PC-3 (cell line): ENCODE measurements around the gene BRINP2. TPM values are rescaled to one million over a fixed set of nuclear protein-coding genes. Genes with fewer than 3 reads are reported as not detected.
A peak's percentile ranks its signal among the peaks of the same experiment; 100 is the strongest.

Experiments
- ATAC-seq: fragments of 200-7000 bp; cut with Tn5 transposase; 2 replicates; pipeline ENCODE4 v1.9.1; 2020; ENCODE audit warnings: mild to moderate bottlenecking, moderate library complexity
- BruUV-seq: library from RNA; stranded (reverse); fragments of 400-500 nt; replicated peaks from 2 replicates; lab custom pipeline; 2021; lab: Mats Ljungman, UMichigan
- CTCF ChIA-PET: fragments of 300-600 bp; sonication (Branson Sonifier 250); formaldehyde crosslinking; loops from one replicate; lab custom pipeline; 2022; ENCODE audit warnings: antibody characterized with exemption; lab: Charles Lee
- POLR2A ChIA-PET: fragments of 300-600 bp; sonication (Branson Sonifier 250); formaldehyde crosslinking; loops from one replicate; lab custom pipeline; 2022; ENCODE audit warnings: antibody characterized with exemption; ENCODE audit not compliant: unreplicated experiment; lab: Charles Lee
- DNase-seq: peaks from one replicate; pipeline ENCODE4 v3.0.0-alpha.2; 2015
- H2AFZ ChIP-seq: fragments of 300-600 bp; sonication (generic); 2 replicates; pipeline ENCODE4 v1.6.0; 2016; ENCODE audit warnings: antibody characterized with exemption, low read length
- H3F3A ChIP-seq: fragments of 300-600 bp; sonication (generic); one replicate; pipeline ENCODE4 v1.6.0; 2017; ENCODE audit warnings: antibody characterized with exemption, low read length, control low read depth, mild to moderate bottlenecking; ENCODE audit not compliant: unreplicated experiment
- H3K27ac ChIP-seq: fragments of 300-600 bp; sonication (generic); 2 replicates; pipeline ENCODE4 v1.5.1; 2016; ENCODE audit warnings: mild to moderate bottlenecking, low read length
- H3K27me3 ChIP-seq: fragments of 300-600 bp; sonication (generic); 2 replicates; pipeline ENCODE4 v1.6.1; 2016; ENCODE audit warnings: low read length, mixed read lengths
- H3K36me3 ChIP-seq: fragments of 300-600 bp; sonication (generic); 2 replicates; pipeline ENCODE4 v1.6.1; 2016; ENCODE audit warnings: low read depth, mixed run types, low read length, mixed read lengths
- H3K4me1 ChIP-seq: fragments of 300-600 bp; sonication (generic); 2 replicates; pipeline ENCODE4 v1.5.1; 2016; ENCODE audit warnings: low read length; ENCODE audit not compliant: insufficient read depth
- H3K4me2 ChIP-seq: fragments of 300-600 bp; sonication (generic); 2 replicates; pipeline ENCODE4 v1.6.0; 2016; ENCODE audit warnings: low read length
- H3K4me3 ChIP-seq: fragments of 300-600 bp; sonication (generic); 2 replicates; pipeline ENCODE4 v1.5.1; 2016; ENCODE audit warnings: mild to moderate bottlenecking, low read length, mixed read lengths
- H3K79me2 ChIP-seq: fragments of 300-600 bp; sonication (generic); 2 replicates; pipeline ENCODE4 v1.6.1; 2017; ENCODE audit warnings: low read length, mixed read lengths
- H3K9ac ChIP-seq: fragments of 300-600 bp; sonication (generic); 2 replicates; pipeline ENCODE4 v1.6.0; 2016; ENCODE audit warnings: mild to moderate bottlenecking, low read length
- H3K9me2 ChIP-seq: fragments of 300-600 bp; sonication (generic); replicated peaks from 2 replicates; pipeline ENCODE4 v1.6.1; 2016; ENCODE audit warnings: mixed run types, low read length, mixed read lengths
- H3K9me3 ChIP-seq: fragments of 300-600 bp; sonication (generic); 2 replicates; pipeline ENCODE4 v1.6.1; 2016; ENCODE audit warnings: low read length, mixed read lengths
- H4K20me1 ChIP-seq: fragments of 300-600 bp; sonication (generic); 2 replicates; pipeline ENCODE4 v1.6.1; 2016; ENCODE audit warnings: low read length, mixed read lengths
- EZH2 ChIP-seq: fragments of 300-600 bp; sonication (generic); IDR thresholded peaks from one replicate; pipeline ENCODE4 v1.6.1; 2017; ENCODE audit warnings: antibody characterized with exemption, mild to moderate bottlenecking, low read length; ENCODE audit not compliant: unreplicated experiment
- EZH2phosphoT487 ChIP-seq: fragments of 300-600 bp; sonication (generic); IDR thresholded peaks from 2 replicates; pipeline ENCODE4 v1.6.1; 2018; ENCODE audit warnings: mild to moderate bottlenecking, antibody characterized with exemption, low read length, borderline replicate concordance
- intact Hi-C: fragments of 100-400 bp; cut with micrococcal nuclease; formaldehyde crosslinking; loops from 2 replicates; pipeline ENCODE4 v1.9.0; 2023
- total RNA-seq: library from RNA; depleted of rRNA; stranded (reverse); fragments of >200 nt; gene quantifications from 2 replicates; pipeline ENCODE4 v1.2.3, GENCODE V29; 2014
- TF ChIP-seq, protein P1 (sequence below): fragments of 300-600 bp; sonication (generic); conservative IDR thresholded peaks from 2 replicates; pipeline ENCODE4 v1.5.1; 2017; ENCODE audit warnings: antibody characterized with exemption, low read depth, mild to moderate bottlenecking, low read length

BRINP2 gene
- total RNA-seq, 1 experiment from 2014 or later = 2.6 TPM

DNA sequence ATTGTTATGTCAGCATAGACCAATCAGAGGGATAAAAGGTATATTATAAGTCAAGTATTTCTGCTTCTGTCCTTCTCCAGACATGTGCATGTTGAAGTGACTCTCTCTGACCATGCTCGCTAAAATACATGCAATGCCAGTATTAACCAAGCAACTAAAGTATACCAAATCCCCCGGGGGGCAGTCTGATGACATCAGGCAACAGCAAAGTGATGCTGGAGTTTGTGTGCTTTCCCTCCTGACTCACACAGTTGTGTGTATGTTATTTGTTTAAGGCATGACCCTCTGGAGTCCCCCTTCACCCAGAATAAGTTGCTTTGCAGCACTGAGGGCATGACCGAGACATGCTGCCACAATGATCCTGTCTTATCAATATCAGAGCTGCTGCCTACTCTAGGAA lies 2.1 kb downstream of the BRINP2 start:
- Histone ChIP-seq H3K27me3 (no peaks in the 10 kb centered on the region), H3K4me1 (peaks cover 15% of the 10 kb centered on the region), H3K4me2 (peak overlapping the region; percentile 97; the same call in 1 of the 2 replicates), H3F3A (no peaks in the 10 kb centered on the region), H3K36me3 (no peaks in the 10 kb centered on the region), H3K9ac (no peak overlapping the region), H3K27ac (no peak overlapping the region), H3K9me2 (no peaks in the 10 kb centered on the region), H2AFZ (no peak overlapping the region), H3K4me3 (no peak overlapping the region), H3K79me2 (no peaks in the 10 kb centered on the region), H4K20me1 (no peaks in the 10 kb centered on the region), H3K9me3 (no peaks in the 10 kb centered on the region)
- ChIA-PET CTCF (no interaction called here), POLR2A (no interaction called here)
- BruUV-seq = no TSS peak
- intact Hi-C loops = no loop called here
- TF ChIP-seq, protein P1, sequence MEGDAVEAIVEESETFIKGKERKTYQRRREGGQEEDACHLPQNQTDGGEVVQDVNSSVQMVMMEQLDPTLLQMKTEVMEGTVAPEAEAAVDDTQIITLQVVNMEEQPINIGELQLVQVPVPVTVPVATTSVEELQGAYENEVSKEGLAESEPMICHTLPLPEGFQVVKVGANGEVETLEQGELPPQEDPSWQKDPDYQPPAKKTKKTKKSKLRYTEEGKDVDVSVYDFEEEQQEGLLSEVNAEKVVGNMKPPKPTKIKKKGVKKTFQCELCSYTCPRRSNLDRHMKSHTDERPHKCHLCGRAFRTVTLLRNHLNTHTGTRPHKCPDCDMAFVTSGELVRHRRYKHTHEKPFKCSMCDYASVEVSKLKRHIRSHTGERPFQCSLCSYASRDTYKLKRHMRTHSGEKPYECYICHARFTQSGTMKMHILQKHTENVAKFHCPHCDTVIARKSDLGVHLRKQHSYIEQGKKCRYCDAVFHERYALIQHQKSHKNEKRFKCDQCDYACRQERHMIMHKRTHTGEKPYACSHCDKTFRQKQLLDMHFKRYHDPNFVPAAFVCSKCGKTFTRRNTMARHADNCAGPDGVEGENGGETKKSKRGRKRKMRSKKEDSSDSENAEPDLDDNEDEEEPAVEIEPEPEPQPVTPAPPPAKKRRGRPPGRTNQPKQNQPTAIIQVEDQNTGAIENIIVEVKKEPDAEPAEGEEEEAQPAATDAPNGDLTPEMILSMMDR = no peak
- no peak for TF ChIP-seq EZH2
- no peak for TF ChIP-seq EZH2phosphoT487
- DNase-seq (peak; percentile 35), ATAC-seq (no peak)

DNA sequence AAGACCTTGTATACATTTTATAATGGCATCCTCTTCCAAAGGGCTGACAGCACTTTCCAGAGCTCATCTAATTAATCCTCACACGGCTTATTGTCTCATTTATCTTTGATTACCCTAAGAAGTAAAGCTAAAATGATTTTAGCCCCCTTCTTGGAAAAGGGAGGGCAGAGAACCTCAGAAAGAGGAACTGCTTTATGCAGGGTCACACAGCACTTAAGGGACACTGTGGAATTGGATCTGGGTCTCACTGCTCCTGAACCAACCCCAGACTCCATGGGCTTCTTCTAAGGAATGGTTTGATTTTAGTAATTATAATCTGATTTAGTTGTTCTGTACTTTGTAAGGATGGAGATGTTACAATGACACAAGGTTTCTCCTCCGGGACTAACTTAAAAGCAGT lies 3.2 kb downstream of the BRINP2 start:
- DNase-seq = no peak
- H2AFZ ChIP-seq = no peak overlapping the region
- no peak overlapping the region for H3K27ac ChIP-seq
- POLR2A ChIA-PET = no interaction called here
- no peak overlapping the region for H3K9ac ChIP-seq
- no TSS peak for BruUV-seq
- no peaks in the 10 kb centered on the region for H4K20me1 ChIP-seq
- H3K36me3 ChIP-seq = no peaks in the 10 kb centered on the region
- no peaks in the 10 kb centered on the region for H3K9me2 ChIP-seq
- no peaks in the 10 kb centered on the region for H3K79me2 ChIP-seq
- H3F3A ChIP-seq = no peaks in the 10 kb centered on the region
- no peak overlapping the region for H3K4me2 ChIP-seq
- H3K27me3 ChIP-seq = no peaks in the 10 kb centered on the region
- peaks cover 15% of the 10 kb centered on the region for H3K4me1 ChIP-seq
- intact Hi-C loops = no loop called here
- CTCF ChIA-PET = no interaction called here
- no peak for ATAC-seq
- TF ChIP-seq, protein P1 = no peak
- TF ChIP-seq EZH2phosphoT487 (no peak), EZH2 (no peak)
- H3K9me3 ChIP-seq = no peaks in the 10 kb centered on the region
- no peak overlapping the region for H3K4me3 ChIP-seq

DNA sequence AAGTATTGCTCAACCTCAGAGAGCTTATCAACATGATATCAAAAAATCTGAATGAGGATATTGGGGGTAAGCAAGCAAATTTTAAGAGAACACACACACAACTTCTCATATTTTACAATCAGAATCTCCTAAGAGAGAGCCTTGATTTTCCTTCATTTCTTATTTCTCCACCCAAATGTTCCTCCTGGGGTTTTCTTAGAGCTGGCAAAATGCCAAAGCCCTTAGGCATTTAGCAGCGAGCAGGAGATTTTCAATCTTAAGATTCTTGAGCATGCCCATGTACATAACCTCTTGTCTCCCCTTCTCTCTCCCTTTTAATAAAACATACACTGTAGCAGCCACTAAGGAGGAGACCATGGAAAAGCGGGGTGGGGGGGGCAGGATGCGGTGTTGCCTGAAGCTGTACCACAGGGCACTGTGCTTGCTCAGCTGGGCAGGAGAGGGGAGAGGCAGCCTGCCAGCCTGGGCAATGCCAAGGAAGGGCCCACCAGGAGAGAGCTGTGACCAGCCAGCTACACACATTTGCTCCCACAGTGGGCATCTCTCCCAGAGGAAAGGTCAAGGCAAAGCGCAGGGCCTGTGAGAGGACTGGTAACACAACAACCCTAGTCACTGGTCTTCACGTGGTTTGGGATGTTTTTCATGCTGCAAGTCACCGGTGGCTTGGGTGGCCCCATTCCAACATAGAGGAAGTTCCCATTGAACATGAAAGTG lies 4.3 kb downstream of the BRINP2 start:
- CTCF ChIA-PET = interaction anchor here (0.6 kb wide), 1 partner anchor 98 kb away, joined by 3 read pairs; no protein-coding TSS in a partner anchor
- no TSS peak for BruUV-seq
- Histone ChIP-seq H3K27me3 (no peaks in the 10 kb centered on the region), H3K36me3 (no peaks in the 10 kb centered on the region), H3K27ac (no peak overlapping the region), H3K4me3 (no peak overlapping the region), H3K79me2 (no peaks in the 10 kb centered on the region), H3K9me2 (no peaks in the 10 kb centered on the region), H2AFZ (no peak overlapping the region), H3K4me1 (peaks cover 15% of the 10 kb centered on the region), H4K20me1 (no peaks in the 10 kb centered on the region), H3K9me3 (no peaks in the 10 kb centered on the region), H3K9ac (no peak overlapping the region), H3F3A (no peaks in the 10 kb centered on the region), H3K4me2 (no peak overlapping the region)
- POLR2A ChIA-PET = no interaction called here
- DNase-seq (no peak), ATAC-seq (no peak)
- TF ChIP-seq, protein P1 = no peak
- TF ChIP-seq EZH2 (no peak), EZH2phosphoT487 (no peak)
- intact Hi-C loops = no loop called here
